Uterus (tissue), 2 donors: ENCODE data around the gene KRTAP10-9.
"Not testable (repeated sequence)": the region's sequence is repeated elsewhere in the genome, so short reads cannot be mapped to it uniquely, and the experiment has no call there.

Source experiments
- CTCF ChIP-seq, 4 experiments: fragments of 200-600 bp in 2 of 4; fragments of 450-650 bp in 2 of 4; sonication (generic) in 2 of 4; IDR thresholded peaks; one replicate each; pipeline ENCODE4 v1.5.1; 2016 to 2019; ENCODE audit warnings: antibody characterized with exemption in 4 of 4, mild to moderate bottlenecking in 2 of 4, moderate library complexity in 1 of 4
- POLR2A ChIP-seq, 2 donors: fragments of 450-650 bp; IDR thresholded peaks; one replicate each; pipeline ENCODE4 v1.6.1; 2016; ENCODE audit warnings: antibody characterized with exemption in 2 of 2, mild to moderate bottlenecking in 1 of 2, moderate library complexity in 1 of 2

- TF ChIP-seq POLR2A, CTCF (IDR thresholded peaks at IDR 0.05): not testable (repeated sequence)
These were observed 939 bp downstream of the KRTAP10-9 start for GRCh38 chr21:44627831-44628233.
